ENCODE data around the gene CPZ. TPM values are rescaled to one million over a fixed set of nuclear protein-coding genes. Genes with fewer than 3 reads are reported as not detected.

Gene CPZ
- total and polyA plus RNA-seq, 2 experiments from 2014 or later, result 24.6 to 37.3 TPM

GRCh38 chr4:8642651-8643321 lies 50.2 kb downstream of the CPZ start:
- Mint-ChIP-seq H3K9me3 (no peaks in the 10 kb centered on the region; the same call in 2 of the 3 replicates), H3K4me1 (no peaks in the 10 kb centered on the region; the same call in 2 of the 3 replicates), H3K27me3 (ENCODE audit: insufficient read depth, low read depth, poor library complexity) (peaks cover 18% of the 10 kb centered on the region), H3K4me3 (no peak overlapping the region), H3K36me3 (ENCODE audit: low read depth) (no peaks in the 10 kb centered on the region), H3K27ac (no peak overlapping the region)
- no peaks in the 10 kb centered on the region for H3K79me2 ChIP-seq (replicated peaks; ENCODE audit: insufficient read depth)
- no peaks in the 10 kb centered on the region for H4K20me1 ChIP-seq (replicated peaks; ENCODE audit: insufficient read depth)
- no peaks in the 10 kb centered on the region for H3K4me1 ChIP-seq (ENCODE audit: insufficient read depth)
- H3K27ac ChIP-seq (ENCODE audit: low read depth), result no peak overlapping the region
- H2AFZ ChIP-seq, result no peak overlapping the region
- DNase-seq (ENCODE audit: low spot score) (no peak), ATAC-seq (no peak)
- H3K9me2 ChIP-seq (ENCODE audit: insufficient read depth), result no peaks in the 10 kb centered on the region
- no peak overlapping the region for H3K4me3 ChIP-seq
- no peaks in the 10 kb centered on the region for H3K36me3 ChIP-seq (ENCODE audit: insufficient read depth)
- TF ChIP-seq ZNF462 (CRISPR knock-in tag; IDR thresholded peaks at IDR 0.05) (no peak), REST (IDR thresholded peaks at IDR 0.05; ENCODE audit: unreplicated experiment) (no peak), POLR2AphosphoS5 (IDR thresholded peaks at IDR 0.05; ENCODE audit: low read depth) (no peak), CTCF (conservative IDR thresholded peaks at IDR 0.05; ENCODE audit: low read depth in 2 of 2) (no peak), CREB1 (CRISPR knock-in tag; IDR thresholded peaks at IDR 0.05; ENCODE audit: low read depth) (no peak), JUNB (IDR thresholded peaks at IDR 0.05; ENCODE audit: unreplicated experiment) (no peak), ZNF114 (CRISPR knock-in tag; IDR thresholded peaks at IDR 0.05) (no peak), NANOG (IDR thresholded peaks at IDR 0.05; ENCODE audit: borderline replicate concordance) (no peak), ZNF331 (CRISPR knock-in tag; IDR thresholded peaks at IDR 0.05; ENCODE audit: low read depth) (no peak), EZH2phosphoT487 (IDR thresholded peaks at IDR 0.05; ENCODE audit: unreplicated experiment) (no peak), ETS1 (IDR thresholded peaks at IDR 0.05) (no peak), EZH2 (IDR thresholded peaks at IDR 0.05; ENCODE audit: low read depth, unreplicated experiment) (no peak), STAT1 (IDR thresholded peaks at IDR 0.05; ENCODE audit: unreplicated experiment) (no peak)
- 0 out of 2 replicates have a peak, but pooled peaks cover 2% of the 10 kb centered on the region for H3F3A ChIP-seq (replicated peaks; ENCODE audit: low read depth)
- H3K27me3 ChIP-seq (ENCODE audit: insufficient read depth), result no peaks in the 10 kb centered on the region
- H3K4me2 ChIP-seq, result no peak overlapping the region

Measured in GM23338 (cell line).